IPS-NIHi7 (cell line): ENCODE measurements around the gene RFX8.
"Not testable (repeated sequence)": the region's sequence is repeated elsewhere in the genome, so short reads cannot be mapped to it uniquely, and the experiment has no call there.

Experiments
- DNase-seq: peaks from one replicate; pipeline ENCODE4 v3.0.0; 2012; ENCODE audit warnings: mixed read lengths; ENCODE audit errors: extremely low spot score

The RFX8 gene

DNA sequence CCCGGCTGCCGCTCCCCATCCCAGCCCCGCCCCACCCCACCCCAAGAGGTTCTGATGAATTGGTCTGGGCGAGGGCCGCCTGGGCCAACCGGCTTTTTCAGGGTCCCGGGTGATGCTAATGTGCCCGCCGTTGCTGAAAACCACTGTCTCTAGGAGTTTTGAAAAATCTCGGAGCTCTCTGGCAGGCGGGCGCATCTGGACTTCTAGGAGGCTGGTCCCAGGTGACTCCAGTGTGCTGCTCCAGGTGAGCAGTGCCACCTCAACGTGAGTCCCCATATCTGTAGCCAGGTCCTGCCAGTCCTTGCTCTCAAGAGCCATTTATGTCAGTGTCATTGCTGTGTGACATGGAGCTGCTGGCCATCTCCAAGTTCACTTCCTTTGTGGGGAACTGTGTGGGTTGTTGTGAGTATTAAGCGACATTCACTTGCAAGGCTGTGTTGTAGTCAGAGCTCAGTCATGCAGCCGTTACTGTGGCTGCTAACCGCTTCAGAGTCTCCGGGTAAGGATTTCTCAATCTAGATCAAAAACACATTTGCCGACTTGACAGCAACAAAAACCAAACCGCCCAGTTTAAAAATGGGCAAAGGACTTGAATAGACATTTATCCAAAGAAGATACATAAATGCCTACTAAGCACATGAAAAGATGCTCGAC lies at the start of gene RFX8:
Gene RFX8, minus strand, starts transcription at position 382 of the 654 bp plus-strand sequence. CDS start 8,264 bp downstream, outside the sequence.
- DNase-seq: no peak

DNA sequence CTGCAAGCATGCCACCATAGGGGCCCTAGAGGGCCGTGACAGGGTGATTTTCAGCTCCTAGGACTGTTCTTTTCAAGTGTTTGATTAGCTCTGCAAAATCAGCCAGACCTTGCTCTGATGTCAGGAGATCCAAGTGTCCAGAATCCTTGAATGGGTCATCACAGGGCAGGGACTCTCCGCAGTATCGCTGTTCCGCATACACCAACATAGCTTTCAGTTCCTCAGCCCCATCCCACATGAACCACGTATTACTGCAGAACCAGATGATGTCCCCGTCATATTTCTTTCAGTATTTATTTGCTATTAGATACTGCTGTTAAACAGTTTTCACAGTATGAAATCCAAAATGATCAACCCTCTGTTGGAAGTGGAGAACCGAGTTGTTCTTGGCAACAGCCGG lies 46.6 kb upstream of the RFX8 start:
- DNase-seq: no peak

DNA sequence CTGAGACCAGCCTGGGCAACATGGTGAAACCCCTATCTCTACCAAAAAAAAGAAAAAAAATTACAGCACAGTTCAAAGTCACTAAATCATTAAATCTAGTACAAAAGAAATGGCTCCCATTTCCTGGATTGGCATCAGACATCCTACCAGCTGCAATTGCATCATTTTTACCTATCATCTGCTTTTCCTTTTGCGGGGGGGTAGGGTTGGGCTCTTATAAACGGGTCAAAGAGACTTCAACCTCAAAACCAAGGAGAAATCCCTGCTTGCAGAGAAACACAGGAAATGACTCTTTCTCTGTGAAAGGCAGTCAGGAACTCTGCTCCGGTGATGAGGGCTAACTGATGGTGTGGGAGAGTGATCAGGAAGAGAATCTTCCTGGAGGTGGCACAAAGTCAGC lies 45.3 kb upstream of the RFX8 start:
- DNase-seq: no peak

DNA sequence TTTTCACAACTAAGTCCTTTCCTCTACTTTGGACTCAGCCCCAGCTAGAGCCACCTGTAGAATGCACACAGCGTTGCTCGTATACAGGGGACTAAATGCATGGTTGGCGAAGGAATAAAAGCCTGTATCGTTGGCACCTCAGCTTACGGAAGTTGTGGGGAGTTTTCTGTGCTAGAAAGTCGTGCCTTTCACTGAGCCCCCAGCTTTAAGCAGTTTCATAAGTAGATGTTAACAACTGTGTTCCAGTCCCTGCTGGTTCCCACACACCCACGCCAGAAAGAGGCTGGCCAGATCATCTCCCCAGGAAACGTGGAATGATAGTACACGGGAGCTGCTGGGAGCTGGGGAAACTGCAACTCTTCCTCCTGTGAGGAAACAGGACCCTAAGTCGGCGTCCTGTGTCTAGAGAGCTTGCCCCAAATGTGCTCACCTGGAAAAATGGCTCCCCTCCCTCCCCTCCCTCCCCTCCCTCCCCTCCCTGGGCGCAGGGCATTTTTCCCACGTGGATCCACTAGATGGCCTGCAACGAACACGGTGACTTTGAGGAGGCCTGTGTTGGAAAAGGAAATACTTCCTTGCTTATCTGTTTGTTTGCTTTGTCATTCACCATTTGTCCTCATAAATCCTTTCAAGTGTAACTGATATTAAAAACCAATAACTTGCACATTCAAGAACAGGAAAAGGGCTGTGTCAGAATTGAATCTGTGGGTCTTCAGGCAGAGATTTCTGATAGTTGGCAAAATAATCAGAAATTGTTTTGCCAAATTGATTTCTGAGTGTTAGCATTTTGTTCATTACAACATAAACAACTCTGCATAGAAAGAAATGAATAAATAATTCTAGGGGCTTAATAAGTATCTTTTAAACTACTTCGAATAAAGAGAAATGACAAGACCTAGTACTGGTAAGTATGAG lies 43.9 kb upstream of the RFX8 start:
- peak; percentile 57 for DNase-seq

GRCh38 chr2:101517758-101518271 lies 42.9 kb upstream of the RFX8 start:
- DNase-seq: peak; percentile 20

- DNase-seq: no peak
Measured at GRCh38 chr2:101516823-101517690, 42.1 kb upstream of the RFX8 start.

- DNase-seq: no peak
Measured at GRCh38 chr2:101516349-101516748, 41.4 kb upstream of the RFX8 start.

DNA sequence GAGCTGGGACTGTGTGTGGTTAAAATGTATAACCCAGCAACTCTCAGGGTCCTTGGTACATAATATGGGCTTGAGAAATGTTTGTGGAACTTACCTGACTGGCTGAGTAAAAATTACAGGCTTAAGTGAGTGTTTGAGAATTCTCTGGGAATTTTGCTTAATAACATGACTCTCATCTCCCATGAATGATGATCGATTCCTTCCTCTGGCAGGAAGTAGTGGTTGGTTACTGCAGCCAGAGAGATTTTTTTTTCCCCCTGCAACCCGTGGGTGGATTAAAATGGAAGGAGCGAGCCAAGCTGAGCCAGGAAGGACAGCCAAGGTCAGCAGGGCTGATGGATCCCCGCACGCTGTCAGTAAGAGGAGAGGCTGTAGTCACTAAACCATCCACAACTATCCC lies 40.6 kb upstream of the RFX8 start:
- no peak for DNase-seq

DNA sequence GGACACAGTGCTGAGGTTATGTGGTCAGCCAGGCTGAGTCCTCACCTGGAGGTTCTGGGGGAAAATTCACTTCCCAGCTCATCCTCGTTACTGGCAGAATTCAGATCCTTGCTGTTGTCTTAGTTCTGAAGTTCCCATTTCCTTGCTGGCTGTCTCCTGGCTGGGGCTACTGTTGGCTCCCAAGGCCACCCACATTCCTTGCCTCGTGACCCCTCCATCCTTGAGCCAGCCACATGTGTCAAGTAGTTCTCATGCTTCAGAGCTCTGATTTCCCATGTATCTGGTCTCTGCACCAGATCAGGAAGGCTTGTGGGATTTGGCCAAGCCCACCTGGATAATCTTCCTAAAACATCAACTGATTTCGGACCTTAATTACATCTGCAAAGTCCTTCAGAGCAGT lies 38.1 kb upstream of the RFX8 start:
- DNase-seq: no peak

DNA sequence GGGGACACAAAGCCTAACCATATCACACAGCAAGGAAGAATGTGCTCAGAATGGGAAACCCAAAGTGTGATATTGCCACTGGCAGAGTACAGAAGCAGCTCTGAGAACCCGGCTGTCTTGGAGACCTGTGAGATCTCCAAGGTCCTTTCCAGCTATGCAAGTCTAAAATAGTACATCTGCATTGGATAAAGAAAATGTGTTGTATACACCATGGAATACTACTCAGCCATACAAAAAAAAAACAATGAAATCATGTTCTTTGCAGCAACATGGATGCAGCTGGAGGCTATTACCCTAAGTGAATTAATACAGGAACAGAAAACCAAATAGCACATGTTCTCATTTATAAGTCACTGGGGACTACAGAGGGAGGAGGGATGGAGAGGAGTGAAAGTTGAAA lies 36.5 kb upstream of the RFX8 start:
- DNase-seq: no peak

DNA sequence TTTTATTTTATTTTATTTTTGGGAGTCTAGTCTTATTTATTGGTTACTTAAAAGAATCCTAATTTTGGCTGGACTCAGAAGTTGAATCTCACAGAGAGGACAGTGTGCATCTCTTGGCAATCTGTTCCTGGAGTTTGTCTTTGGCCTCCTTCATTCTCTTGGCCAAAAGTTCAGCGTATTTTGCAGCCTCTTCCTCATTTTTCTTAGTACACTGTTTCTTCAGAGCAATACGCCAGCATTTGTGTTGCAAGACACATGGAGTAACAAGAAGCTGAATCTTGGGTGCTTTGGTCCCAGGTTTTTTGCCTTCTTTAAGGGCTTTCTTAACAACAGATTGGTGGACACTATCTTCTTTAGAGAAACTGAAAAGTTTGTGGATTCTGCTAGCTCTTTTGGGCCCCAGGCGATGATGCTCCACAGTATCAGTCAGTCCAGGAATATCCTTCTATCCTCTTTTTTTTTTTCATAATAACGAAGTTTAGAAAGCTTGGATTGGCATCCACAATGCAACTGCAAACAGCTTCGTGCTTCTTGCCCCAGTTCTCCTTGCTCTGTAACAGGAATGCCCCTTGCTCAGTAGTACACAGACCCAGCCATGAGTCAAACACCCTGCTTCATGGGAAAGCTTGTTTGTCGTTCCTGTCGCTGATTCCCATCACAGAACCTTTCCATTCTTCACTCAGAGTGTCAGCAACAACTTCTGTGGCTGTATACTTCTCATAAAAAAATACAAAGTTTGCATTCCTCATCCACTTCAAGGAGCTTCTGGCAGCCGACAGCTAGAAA lies 34.8 kb upstream of the RFX8 start:
- no peak for DNase-seq

DNA sequence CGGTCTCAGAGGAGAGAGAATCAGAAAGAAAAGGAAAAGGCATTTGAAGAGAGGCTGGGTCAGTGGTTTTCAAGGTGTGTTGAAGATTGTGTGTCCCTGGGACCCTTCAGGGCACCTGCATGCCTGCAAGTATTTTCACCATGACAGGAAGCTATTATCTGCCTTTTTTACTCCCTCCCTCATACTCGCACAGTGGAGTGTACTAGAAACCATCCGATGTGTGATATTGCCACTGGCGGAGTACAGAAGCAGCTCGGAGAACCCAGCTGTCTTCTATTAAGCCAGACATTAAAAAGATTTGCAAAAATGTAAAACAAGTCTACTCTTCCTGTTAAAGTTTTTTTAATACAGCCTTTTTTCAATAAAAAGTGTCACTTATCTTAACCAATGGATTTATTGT lies 33.7 kb upstream of the RFX8 start:
- no peak for DNase-seq

DNA sequence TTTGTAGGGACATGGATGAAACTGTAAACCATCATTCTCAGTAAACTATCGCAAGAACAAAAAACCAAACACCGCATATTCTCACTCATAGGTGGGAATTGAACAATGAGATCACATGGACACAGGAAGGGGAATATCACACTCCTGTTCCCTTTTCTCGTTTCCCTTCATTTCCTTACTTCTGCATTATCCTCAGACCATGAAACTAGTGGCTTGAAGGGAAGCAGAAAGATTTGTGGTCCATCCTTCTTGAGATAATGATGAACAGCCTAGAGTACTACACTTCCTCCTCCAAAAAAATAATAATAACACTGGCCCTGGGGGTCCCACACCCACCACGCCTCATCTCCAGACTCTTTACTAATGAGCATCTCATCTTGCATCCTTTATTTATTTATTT lies 30.4 kb upstream of the RFX8 start:
- not testable (repeated sequence) for DNase-seq

- not testable (repeated sequence) for DNase-seq
Measured at GRCh38 chr2:101504744-101505143, 29.8 kb upstream of the RFX8 start.

DNA sequence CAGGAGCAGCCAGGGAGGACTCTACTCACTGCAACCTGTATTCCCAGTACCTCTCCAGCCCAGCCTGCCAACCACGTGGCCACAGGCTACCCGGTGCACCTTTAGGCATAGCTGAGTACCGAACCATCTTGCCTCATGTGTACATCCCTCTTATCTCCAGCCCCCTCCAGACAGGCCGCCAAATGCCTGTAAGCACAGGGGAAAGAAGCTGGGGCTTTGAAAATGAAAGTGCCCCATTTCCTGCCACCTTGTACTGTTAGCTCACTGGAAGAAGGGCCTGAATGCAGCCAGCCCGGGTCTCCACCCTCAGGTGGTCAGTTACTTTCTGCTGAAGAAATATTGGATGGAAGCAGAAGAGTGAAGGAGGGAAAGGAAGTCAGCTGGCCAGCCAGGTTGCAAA lies 27.2 kb upstream of the RFX8 start:
- no peak for DNase-seq

DNA sequence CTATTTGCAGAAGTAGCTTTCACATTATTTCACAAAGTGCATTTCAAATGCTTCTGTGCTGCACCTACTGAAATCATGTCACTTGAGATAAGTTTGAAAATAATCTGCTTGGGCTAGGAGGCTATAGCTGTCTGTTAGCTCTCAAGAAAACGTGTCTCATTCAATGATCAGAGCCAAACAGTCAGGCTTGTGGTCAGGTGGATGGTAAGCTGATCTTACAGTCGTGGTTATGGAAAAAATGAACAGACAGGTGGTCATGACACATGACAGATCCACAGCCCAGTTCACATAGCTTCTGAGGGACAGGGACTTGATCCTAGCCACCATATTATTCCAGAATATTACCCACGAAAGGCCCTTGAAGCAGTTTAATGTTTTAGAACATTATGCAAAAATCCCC lies 26.5 kb upstream of the RFX8 start:
- DNase-seq: no peak

- no peak for DNase-seq
Measured at GRCh38 chr2:101500860-101501259, 25.9 kb upstream of the RFX8 start.

DNA sequence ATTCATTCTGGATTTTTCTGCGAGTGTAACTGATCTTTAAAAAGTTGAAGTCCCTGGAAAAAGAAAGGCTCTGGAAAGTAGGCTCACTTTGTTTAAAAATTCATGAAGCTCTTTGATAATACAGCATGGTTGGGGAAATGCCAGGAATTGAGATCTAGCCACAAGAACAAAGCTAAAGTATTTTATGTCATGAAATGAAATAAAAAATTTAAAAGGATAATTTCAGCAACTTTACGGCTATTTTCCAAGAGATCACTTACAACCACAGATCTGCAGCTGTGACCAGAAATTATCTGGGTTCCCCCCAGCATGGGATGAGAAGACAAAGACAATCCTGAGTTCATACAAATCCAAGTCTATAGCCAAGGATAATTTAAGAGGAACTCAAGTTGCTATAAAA lies 25.3 kb upstream of the RFX8 start:
- DNase-seq: no peak

DNA sequence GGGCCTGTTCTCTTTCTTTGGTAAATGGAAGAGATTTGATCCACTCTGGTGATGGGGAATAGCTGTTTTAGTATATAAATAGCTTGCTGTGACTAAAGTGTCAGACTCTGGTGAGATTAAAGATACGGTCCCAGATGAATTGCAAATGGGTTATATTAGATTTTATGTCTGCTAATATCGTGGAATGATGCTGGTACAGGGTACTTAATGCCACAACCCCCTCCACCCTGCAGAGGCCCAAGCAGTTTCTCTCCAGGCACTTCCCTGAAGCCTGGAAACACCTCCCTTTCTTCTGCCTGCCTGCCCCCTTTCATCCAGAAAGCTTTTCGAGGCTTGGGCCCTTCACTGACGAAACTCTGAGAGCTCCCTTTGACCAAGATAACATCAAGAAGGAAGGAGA lies 21.4 kb upstream of the RFX8 start:
- DNase-seq: no peak

DNA sequence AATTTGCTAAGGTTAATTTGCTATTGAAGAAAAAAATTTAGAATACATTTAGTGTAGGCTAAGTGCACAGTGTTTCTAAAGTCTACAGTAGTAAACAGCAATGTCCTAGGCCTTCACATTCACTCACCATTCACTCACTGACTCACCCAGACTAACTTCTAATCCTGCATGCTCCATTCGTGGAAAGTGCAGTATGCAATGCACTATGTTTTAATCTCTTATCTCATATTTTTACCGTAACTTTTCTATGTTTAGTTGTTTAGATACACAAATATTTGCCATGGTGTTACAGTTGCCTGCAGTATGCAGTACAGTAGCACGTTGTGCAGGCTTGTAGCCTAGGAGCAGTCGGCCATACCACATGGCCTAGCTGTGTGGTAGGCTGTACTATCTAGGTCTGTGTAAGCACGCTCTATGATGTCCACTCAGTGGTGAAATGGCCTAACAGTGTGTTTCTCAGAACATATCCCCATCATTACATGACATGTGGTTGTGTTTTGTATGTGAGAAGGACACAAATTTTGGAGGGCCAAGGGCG lies 18.1 kb upstream of the RFX8 start:
- no peak for DNase-seq

- no peak for DNase-seq
Measured at GRCh38 chr2:101486994-101487393, 12.1 kb upstream of the RFX8 start.
